Peyer's patch (tissue), 4 donors: ENCODE results near the gene CRACR2A.

Source experiments
- POLR2A ChIP-seq, 2 donors: fragments of 450-650 bp; IDR thresholded peaks; one replicate each; pipeline ENCODE4 v1.5.1; 2017; ENCODE audit warnings: antibody characterized with exemption in 2 of 2, mild to moderate bottlenecking in 2 of 2, moderate library complexity in 2 of 2
- TF ChIP-seq, protein P1 (sequence below), 6 experiments: fragments of 450-650 bp in 4 of 6; fragments of 200-600 bp in 2 of 6; sonication (generic) in 1 of 6; IDR thresholded peaks; one replicate each; pipeline ENCODE4 v1.5.1; 2017 to 2019; ENCODE audit warnings: antibody characterized with exemption in 6 of 6, mild to moderate bottlenecking in 3 of 6, moderate library complexity in 1 of 6

DNA sequence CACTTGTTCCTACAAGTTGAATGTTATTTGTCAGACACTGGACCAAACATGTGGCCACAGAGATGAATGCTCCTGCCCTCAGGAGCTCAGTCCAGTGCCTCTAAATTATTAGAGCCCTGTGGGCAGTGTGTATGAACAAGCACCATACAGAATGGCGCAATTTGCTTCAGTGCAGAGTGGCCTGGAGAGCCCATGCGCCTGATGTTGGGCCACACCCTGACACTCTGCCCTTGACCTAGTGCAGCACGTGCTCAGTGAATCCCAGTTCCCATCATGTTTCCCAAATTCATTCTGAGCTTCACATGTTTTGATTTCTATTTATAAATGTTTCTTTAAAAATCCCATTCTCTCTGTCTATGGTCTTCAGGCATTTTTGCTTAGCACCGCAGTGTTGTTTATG, 145.1 kb downstream of the CRACR2A start:
- TF ChIP-seq, protein P1, sequence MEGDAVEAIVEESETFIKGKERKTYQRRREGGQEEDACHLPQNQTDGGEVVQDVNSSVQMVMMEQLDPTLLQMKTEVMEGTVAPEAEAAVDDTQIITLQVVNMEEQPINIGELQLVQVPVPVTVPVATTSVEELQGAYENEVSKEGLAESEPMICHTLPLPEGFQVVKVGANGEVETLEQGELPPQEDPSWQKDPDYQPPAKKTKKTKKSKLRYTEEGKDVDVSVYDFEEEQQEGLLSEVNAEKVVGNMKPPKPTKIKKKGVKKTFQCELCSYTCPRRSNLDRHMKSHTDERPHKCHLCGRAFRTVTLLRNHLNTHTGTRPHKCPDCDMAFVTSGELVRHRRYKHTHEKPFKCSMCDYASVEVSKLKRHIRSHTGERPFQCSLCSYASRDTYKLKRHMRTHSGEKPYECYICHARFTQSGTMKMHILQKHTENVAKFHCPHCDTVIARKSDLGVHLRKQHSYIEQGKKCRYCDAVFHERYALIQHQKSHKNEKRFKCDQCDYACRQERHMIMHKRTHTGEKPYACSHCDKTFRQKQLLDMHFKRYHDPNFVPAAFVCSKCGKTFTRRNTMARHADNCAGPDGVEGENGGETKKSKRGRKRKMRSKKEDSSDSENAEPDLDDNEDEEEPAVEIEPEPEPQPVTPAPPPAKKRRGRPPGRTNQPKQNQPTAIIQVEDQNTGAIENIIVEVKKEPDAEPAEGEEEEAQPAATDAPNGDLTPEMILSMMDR (IDR thresholded peaks at IDR 0.05) = no peak
- no peak for TF ChIP-seq POLR2A (IDR thresholded peaks at IDR 0.05)
